Activated B cell treated with CpG ODN at 0.5 μM for 24 hours (primary cell): ENCODE results near the gene TMEM80. TPM values are rescaled to one million over a fixed set of nuclear protein-coding genes. Genes with fewer than 3 reads are reported as not detected.

Experiments used
- ATAC-seq: fragments of 200-7000 bp; cut with Tn5 transposase; one replicate; pipeline ENCODE4 v1.10.0; 2021; ENCODE audit warnings: low read depth, mild to moderate bottlenecking, moderate library complexity
- CTCF ChIA-PET: fragments of 350-600 bp; sonication (Branson Sonifier 250); formaldehyde crosslinking; loops from one replicate; lab custom pipeline; 2021; ENCODE audit warnings: antibody characterized with exemption; lab: Charles Lee
- POLR2A ChIA-PET: fragments of 350-600 bp; sonication (Branson Sonifier 250); formaldehyde crosslinking; loops from one replicate; lab custom pipeline; 2021; ENCODE audit warnings: antibody characterized with exemption; lab: Charles Lee
- DNase-seq: peaks from one replicate; pipeline ENCODE4 v3.0.0; 2022
- H3K27ac Mint-ChIP-seq: one replicate; pipeline ENCODE4 v1.8.0; 2020; ENCODE audit warnings: mixed read lengths
- H3K27me3 Mint-ChIP-seq: one replicate; pipeline ENCODE4 v1.8.0; 2021; ENCODE audit warnings: mixed read lengths
- H3K36me3 Mint-ChIP-seq: one replicate; pipeline ENCODE4 v1.8.0; 2021; ENCODE audit warnings: low read depth, mixed read lengths
- H3K4me1 Mint-ChIP-seq: one replicate; pipeline ENCODE4 v1.8.0; 2021; ENCODE audit warnings: mixed read lengths
- H3K4me3 Mint-ChIP-seq: one replicate; pipeline ENCODE4 v1.8.0; 2020; ENCODE audit warnings: mild to moderate bottlenecking, mixed read lengths
- H3K9me3 Mint-ChIP-seq: one replicate; pipeline ENCODE4 v1.8.0; 2020; ENCODE audit warnings: mixed read lengths
- CTCF ChIP-seq: fragments of 200-600 bp; IDR thresholded peaks from one replicate; pipeline ENCODE4 v1.8.0; 2022; ENCODE audit warnings: antibody characterized with exemption, mild to moderate bottlenecking
- intact Hi-C: fragments of 100-400 bp; cut with micrococcal nuclease; formaldehyde crosslinking; loops from one replicate; pipeline ENCODE4 v1.15.1; 2024
- total RNA-seq: library from RNA; stranded (reverse); gene quantifications from 2 replicates; pipeline ENCODE4 v1.2.3, GENCODE V29; 2022

The TMEM80 gene
- total RNA-seq, 1 donor from 2014 or later: 44.4 TPM

- Mint-ChIP-seq H3K27me3 (no peaks in the 10 kb centered on the region), H3K4me3 (peak overlapping the region; percentile 81), H3K36me3 (peaks cover 24% of the 10 kb centered on the region), H3K9me3 (no peaks in the 10 kb centered on the region), H3K27ac (peak overlapping the region; percentile 81), H3K4me1 (peaks cover 44% of the 10 kb centered on the region)
- no peak for TF ChIP-seq CTCF
- ChIA-PET CTCF (interaction anchor here (9.7 kb wide), 1 partner anchor 32 kb away, joined by 70 read pairs; no protein-coding TSS in a partner anchor), POLR2A (interaction anchor here (0.9 to 6.1 kb wide), 6 partner anchors 9 to 486 kb away, joined by 3 to 95 read pairs (median 4); partner anchors contain the start of genes BET1L, PHRF1 and RIC8A)
- no peak for ATAC-seq
- no peak for DNase-seq
- intact Hi-C loops: loop anchor here (10.0 kb wide), 1 partner anchor 692 kb away; the partner anchor contains the start of gene BRSK2
Observed at GRCh38 chr11:692824-693414, 2.7 kb upstream of the TMEM80 start.

- intact Hi-C loops: loop anchor here (10.0 kb wide), 1 partner anchor 691 kb away; the partner anchor contains the start of gene BRSK2
- H3K9me3 Mint-ChIP-seq: no peaks in the 10 kb centered on the region
- peaks cover 47% of the 10 kb centered on the region for H3K4me1 Mint-ChIP-seq
- CTCF ChIA-PET: interaction anchor here (9.7 kb wide), 1 partner anchor 31 kb away, joined by 70 read pairs; no protein-coding TSS in a partner anchor
- peaks cover 19% of the 10 kb centered on the region for H3K36me3 Mint-ChIP-seq
- peak overlapping the region; percentile 81 for H3K27ac Mint-ChIP-seq
- TF ChIP-seq CTCF: no peak
- DNase-seq: no peak
- H3K27me3 Mint-ChIP-seq: no peaks in the 10 kb centered on the region
- POLR2A ChIA-PET: interaction anchor here (0.7 to 6.1 kb wide), 7 partner anchors 8 to 486 kb away, joined by 3 to 95 read pairs (median 5); partner anchors contain the start of genes BET1L, PHRF1 and RIC8A
- H3K4me3 Mint-ChIP-seq: peak overlapping the region; percentile 81
- ATAC-seq: no peak
Observed at GRCh38 chr11:693415-693831, 2.2 kb upstream of the TMEM80 start.

- ChIA-PET CTCF (interaction anchor here (9.7 kb wide), 1 partner anchor 31 kb away, joined by 70 read pairs; no protein-coding TSS in a partner anchor), POLR2A (interaction anchor here (0.6 to 6.1 kb wide), 13 partner anchors 8 to 487 kb away, joined by 3 to 95 read pairs (median 5); partner anchors contain the start of genes BET1L, IRF7, LRRC56 and PHRF1)
- no peaks in the 10 kb centered on the region for H3K9me3 Mint-ChIP-seq
- DNase-seq (no peak), ATAC-seq (no peak)
- peak overlapping the region; percentile 81 for H3K4me3 Mint-ChIP-seq
- peaks cover 15% of the 10 kb centered on the region for H3K36me3 Mint-ChIP-seq
- H3K27me3 Mint-ChIP-seq: no peaks in the 10 kb centered on the region
- peaks cover 47% of the 10 kb centered on the region for H3K4me1 Mint-ChIP-seq
- peak overlapping the region; percentile 81 for H3K27ac Mint-ChIP-seq
- intact Hi-C loops: loop anchor here (2.0 to 10.0 kb wide), 3 partner anchors 31 to 691 kb away; partner anchors contain the start of gene BRSK2
- TF ChIP-seq CTCF: no peak
Observed at GRCh38 chr11:693887-694562, 1.6 kb upstream of the TMEM80 start.

GRCh38 chr11:694563-695287 lies 891 bp upstream of the TMEM80 start, which contains the start of gene DEAF1:
Gene DEAF1, minus strand, starts transcription at chr11:695222. Its CDS starts 175 bp downstream, at chr11:695047.
- Mint-ChIP-seq H3K9me3 (no peaks in the 10 kb centered on the region), H3K27ac (peak within 1 kb of the TSS; percentile 94), H3K4me1 (peaks cover 47% of the 10 kb centered on the region), H3K36me3 (peaks cover 17% of the 10 kb centered on the region), H3K4me3 (peak within 1 kb of the TSS; percentile 87), H3K27me3 (no peaks in the 10 kb centered on the region)
- ChIA-PET POLR2A (interaction anchor here (0.5 to 6.1 kb wide), 18 partner anchors 9 to 695 kb away, joined by 3 to 95 read pairs (median 4); partner anchors contain the start of genes BRSK2, IRF7, LRRC56 and PHRF1), CTCF (interaction anchor here (1.4 to 9.7 kb wide), 2 partner anchors 30 to 53 kb away, joined by 8 to 70 read pairs; partner anchors contain the start of gene TALDO1)
- no peak for TF ChIP-seq CTCF
- intact Hi-C loops: loop anchor here (1.0 to 10.0 kb wide), 7 partner anchors 32 to 690 kb away; partner anchors contain the start of genes BRSK2, LRRC56 and TALDO1
- ATAC-seq: peak; percentile 80
- peak; percentile 37 for DNase-seq
